COLO668 (cell line): Measurements from ENCODE around the gene FOXI3.
A peak's percentile ranks its signal among the peaks of the same experiment; 100 is the strongest.

Experiments used
- DNase-seq: peaks from one replicate; lab custom pipeline; 2025; ENCODE audit not compliant: unreplicated experiment; lab: John Stamatoyannopoulos, UW

The FOXI3 gene

GRCh38 chr2:88452565-88452905 is at the start of gene FOXI3:
FOXI3 (minus strand) TSS chr2:88452693; CDS start chr2:88452535, 158 bp downstream.
- DNase-seq, result peak; percentile 30

- no peak for DNase-seq
Measured at GRCh38 chr2:88500691-88501090, 48.2 kb upstream of the FOXI3 start.

GRCh38 chr2:88499204-88499603 is 46.7 kb upstream of the FOXI3 start:
- no peak for DNase-seq

GRCh38 chr2:88493481-88493880 is 41.0 kb upstream of the FOXI3 start:
- no peak for DNase-seq

GRCh38 chr2:88492002-88492401 is 39.5 kb upstream of the FOXI3 start:
- no peak for DNase-seq

GRCh38 chr2:88489181-88489580 is 36.7 kb upstream of the FOXI3 start:
- no peak for DNase-seq

GRCh38 chr2:88483200-88483599 is 30.7 kb upstream of the FOXI3 start:
- DNase-seq, result peak; percentile 17

GRCh38 chr2:88481691-88482336 is 29.3 kb upstream of the FOXI3 start:
- DNase-seq, result peak; percentile 56

- no peak for DNase-seq
Measured at GRCh38 chr2:88472811-88473210, 20.3 kb upstream of the FOXI3 start.

GRCh38 chr2:88471083-88471942 is 18.8 kb upstream of the FOXI3 start:
- DNase-seq, result no peak

- no peak for DNase-seq
Measured at GRCh38 chr2:88469202-88470114, 17.0 kb upstream of the FOXI3 start.

- no peak for DNase-seq
Measured at GRCh38 chr2:88464153-88464552, 11.7 kb upstream of the FOXI3 start.

- DNase-seq, result no peak
Measured at GRCh38 chr2:88458633-88459032, 6.1 kb upstream of the FOXI3 start.

- DNase-seq, result no peak
Measured at GRCh38 chr2:88452980-88453582, 588 bp upstream of the FOXI3 start.

- peak; percentile 43 for DNase-seq
Measured at GRCh38 chr2:88451811-88452564, 505 bp downstream of the FOXI3 start.

GRCh38 chr2:88450925-88451810 is 1.3 kb downstream of the FOXI3 start:
- DNase-seq, result no peak

GRCh38 chr2:88450186-88450585 is 2.3 kb downstream of the FOXI3 start:
- no peak for DNase-seq

- DNase-seq, result no peak
Measured at GRCh38 chr2:88448248-88448647, 4.2 kb downstream of the FOXI3 start.

- DNase-seq, result no peak
Measured at GRCh38 chr2:88443353-88443938, 9.0 kb downstream of the FOXI3 start.
